Cardiac septum (tissue), 1 donor: Measurements from ENCODE around the gene ACTR6. TPM values are rescaled to one million over a fixed set of nuclear protein-coding genes. Genes with fewer than 3 reads are reported as not detected.
"Not testable (repeated sequence)": the region's sequence is repeated elsewhere in the genome, so short reads cannot be mapped to it uniquely, and the experiment has no call there.

ENCODE experiments used
- DNase-seq: peaks from one replicate; pipeline ENCODE4 v3.0.0-alpha.2; 2020; ENCODE audit warnings: low spot score
- intact Hi-C: fragments of 100-400 bp; cut with DNase I; formaldehyde crosslinking; loops from one replicate; pipeline ENCODE4 v1.14.0; 2022
- total RNA-seq: library from RNA; stranded (reverse); fragmentation: NEBNext Ultra II Directional; extraction: Animal tissue kit (Norgen Biotek cat#: 25700); gene quantifications from one replicate; pipeline ENCODE4 v1.2.1, GENCODE V29; 2021
- donor health status: DM: no; HTN: no; CAD: no.

The ACTR6 gene
- total RNA-seq, 1 donor from 2014 or later, result 18.6 TPM

- no peak for DNase-seq
- intact Hi-C loops, result no loop called here
Observed at GRCh38 chr12:100213016-100213891, 12.6 kb downstream of the ACTR6 start.

DNA sequence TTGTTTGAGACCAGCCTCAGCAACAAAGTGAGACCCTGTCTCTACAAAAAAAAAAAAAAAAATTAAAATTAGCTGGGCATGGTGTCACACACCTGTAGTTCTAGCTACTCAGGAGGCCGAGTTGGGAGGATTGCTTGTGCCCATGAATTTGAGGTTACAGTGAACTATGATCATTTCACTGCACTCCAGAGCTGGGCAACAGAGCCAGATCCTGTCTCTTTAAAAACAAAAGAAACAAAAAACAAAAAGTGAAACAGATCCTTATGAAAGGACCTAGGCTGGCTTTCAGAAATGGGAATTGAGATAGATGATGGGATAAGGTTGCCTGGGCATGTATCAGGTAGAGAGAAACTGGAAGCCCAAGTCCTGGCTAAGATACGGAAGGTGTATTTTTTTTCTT is 13.9 kb downstream of the ACTR6 start:
- DNase-seq, result no peak
- intact Hi-C loops, result no loop called here

DNA sequence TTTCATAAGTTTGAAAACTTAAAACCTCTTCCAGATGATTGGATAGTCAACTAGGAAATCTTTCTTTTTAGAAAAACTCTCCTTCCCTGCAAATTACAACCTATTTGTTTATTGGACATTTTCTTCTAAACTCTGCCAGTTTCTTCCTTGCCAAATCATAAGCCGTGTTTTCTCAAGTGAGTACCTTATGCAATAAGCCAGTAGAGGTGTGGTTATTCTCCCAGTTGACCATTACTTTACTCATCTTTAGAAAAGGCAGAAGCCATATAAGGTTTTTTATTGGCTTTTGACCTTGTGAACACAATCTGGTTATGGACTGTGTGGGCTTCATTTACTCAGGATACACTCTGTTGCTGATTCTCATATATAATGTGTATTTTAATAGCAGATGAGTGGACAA is 14.6 kb downstream of the ACTR6 start:
- intact Hi-C loops, result no loop called here
- no peak for DNase-seq

- intact Hi-C loops, result no loop called here
- no peak for DNase-seq
Observed at GRCh38 chr12:100216337-100216736, 15.7 kb downstream of the ACTR6 start.

DNA sequence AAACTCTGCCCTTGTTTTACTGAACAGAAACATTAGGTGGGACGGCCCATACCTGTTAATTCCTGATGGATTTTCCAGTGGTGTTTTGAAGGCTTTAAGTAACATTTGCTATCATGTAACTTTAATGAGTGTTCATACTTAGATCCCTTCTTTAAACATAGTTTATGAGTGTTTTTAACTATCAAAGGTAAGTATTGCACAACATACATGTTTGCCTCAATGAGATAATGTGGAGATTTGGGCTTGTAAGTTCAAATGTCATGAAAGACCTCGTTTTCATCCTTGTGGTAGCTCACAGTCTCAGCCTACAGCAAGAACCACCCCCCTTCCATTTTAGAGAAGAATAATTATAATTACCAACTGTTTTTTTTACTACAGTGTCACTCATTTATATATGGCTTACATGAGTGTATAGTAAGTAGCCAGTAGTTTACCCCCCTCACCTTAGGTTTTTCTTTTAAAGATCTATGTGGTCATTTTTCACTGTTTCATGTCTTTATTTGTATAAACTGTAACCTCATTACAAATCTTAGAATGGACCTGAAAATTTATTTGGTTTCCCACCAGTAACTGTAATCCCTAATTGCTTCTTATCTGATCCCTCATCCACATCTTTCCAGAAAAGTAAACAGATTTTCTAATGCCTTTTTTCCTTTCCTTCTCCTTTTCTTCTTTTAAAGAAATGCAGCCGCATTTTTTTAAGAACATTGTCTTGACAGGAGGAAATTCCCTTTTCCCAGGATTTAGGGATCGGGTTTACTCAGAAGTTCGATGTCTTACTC is 18.9 kb downstream of the ACTR6 start:
- intact Hi-C loops, result no loop called here
- DNase-seq, result no peak

GRCh38 chr12:100221523-100221922 is 20.9 kb downstream of the ACTR6 start:
- DNase-seq, result no peak
- intact Hi-C loops, result no loop called here

DNA sequence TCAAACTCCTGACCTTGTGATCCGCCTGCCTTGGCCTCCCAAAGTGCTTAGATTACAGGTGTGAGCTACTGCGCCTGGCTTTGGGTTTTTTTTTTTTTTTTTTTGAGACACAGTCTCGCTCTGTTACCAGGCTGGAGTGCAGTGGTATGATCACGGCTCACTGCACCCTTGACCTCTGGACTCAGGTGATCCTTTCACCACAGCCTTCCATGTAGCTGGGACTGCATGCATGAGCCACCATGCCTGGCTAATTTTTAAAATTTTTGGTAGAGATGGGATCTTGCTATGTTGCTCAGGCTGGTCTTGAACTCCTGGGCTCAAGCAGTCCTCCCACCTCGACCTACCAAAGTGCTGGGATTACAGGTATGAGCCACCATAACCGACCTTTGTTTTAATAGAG is 21.6 kb downstream of the ACTR6 start:
- intact Hi-C loops, DNase-seq: not testable (repeated sequence)

DNA sequence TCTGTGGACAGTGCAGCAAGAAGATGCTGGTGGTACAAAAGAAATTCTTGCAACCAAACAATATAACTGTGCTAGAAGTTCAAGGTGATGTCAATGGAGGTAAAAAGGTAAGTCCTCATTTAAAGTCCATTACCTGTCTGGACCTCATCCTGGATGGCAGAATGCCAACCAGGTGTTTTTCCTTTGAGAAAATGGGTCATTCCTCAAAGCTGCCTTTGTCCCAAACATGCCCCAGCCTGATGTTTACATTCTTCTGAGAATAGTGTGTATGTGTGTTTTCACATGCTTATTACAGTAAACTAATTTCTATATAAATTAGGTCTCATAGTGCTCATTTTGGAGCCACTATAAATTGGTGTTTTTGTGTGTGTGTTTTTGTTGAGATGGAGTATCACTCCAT is 24.9 kb downstream of the ACTR6 start:
- intact Hi-C loops, result no loop called here
- no peak for DNase-seq

DNA sequence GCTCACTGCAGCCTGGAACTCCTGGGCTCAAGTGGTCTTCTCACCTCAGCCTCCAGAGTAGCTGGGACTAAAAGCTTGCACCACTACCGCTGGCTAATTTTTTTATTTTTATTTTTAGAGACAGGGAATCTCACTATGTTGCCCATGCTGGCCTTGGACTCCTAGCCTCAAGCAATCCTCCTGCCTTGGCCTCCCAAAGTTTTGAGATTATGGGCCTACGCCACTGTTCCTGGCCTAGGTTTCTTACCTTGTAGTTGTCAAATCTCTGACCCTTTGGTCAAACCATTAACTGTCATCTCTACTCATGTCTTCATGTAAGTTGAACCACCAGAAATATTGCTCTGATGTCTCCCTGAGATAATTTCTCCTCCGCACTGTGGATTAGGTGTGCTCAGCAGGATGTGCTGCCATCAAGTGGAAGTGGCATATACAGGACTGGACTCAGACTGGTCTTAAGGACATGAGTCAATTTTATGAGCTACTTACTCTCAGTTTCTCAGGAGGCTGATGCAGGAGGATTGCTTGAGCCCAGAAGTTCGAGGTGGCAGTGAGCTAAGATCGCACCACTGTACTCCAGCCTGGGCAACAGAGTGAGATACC is 28.5 kb downstream of the ACTR6 start:
- DNase-seq, result no peak
- intact Hi-C loops, result no loop called here

DNA sequence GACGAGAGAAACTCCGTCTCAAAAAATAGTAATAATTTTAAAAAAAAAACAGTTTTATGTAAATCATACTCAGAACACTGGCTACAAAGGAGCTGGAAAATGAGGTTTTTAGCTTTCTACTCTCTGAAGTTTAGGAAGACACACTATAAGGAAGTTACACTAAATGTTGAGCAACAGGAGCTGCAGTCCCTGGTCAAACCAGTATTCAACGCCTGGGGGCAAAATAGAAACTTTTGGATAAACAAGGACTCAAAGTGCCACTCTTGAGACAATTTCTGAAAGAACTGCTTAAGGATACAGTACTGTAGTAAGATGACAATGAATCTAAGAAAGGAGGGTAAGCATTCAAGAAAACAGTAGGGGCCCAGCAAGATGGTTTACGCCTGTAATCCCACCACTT is 29.3 kb downstream of the ACTR6 start:
- intact Hi-C loops, result loop anchor here (5.0 kb wide), 1 partner anchor 327 kb away; no protein-coding TSS in a partner anchor
- no peak for DNase-seq

DNA sequence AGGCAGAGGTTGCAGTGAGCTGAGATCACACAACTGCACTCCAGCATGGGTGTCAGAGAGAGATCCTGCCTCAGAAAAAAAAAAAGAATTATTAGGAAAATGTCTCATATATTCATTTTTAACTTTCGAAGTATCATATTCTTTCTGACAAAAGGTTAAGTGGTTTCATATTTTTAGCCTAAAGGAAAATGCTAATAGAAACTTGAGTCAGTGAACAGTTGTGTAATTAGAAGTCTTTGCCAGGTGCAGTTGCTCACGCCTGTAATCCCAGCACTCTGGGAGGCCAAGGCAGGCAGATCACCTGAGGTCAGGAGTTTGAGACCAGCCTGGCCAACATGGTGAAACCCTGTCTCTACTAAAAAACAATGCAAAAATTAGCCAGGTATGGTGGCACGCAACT is 31.3 kb downstream of the ACTR6 start:
- intact Hi-C loops, result loop anchor here (5.0 kb wide), 1 partner anchor 325 kb away; no protein-coding TSS in a partner anchor
- not testable (repeated sequence) for DNase-seq

DNA sequence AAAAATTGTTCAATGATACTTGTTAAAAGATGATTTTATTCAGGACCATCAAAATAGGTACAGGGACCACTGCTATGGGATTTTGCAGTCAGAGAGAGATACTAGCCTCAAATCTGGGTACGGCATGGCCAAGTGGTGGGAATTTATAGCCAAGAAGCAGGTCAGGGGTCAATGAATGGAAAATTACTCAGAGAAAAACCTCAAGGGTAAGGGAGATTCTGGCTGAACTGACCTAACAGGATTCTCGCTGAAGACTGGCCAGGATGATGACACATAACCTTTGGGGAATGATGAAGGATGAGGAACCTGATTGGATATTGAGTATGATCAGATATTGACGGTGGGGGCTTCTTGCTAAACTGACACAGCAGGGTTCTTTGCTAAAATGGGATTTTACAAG is 33.6 kb downstream of the ACTR6 start:
- DNase-seq, result no peak
- intact Hi-C loops, result loop anchor here (5.0 kb wide), 1 partner anchor 323 kb away; no protein-coding TSS in a partner anchor

DNA sequence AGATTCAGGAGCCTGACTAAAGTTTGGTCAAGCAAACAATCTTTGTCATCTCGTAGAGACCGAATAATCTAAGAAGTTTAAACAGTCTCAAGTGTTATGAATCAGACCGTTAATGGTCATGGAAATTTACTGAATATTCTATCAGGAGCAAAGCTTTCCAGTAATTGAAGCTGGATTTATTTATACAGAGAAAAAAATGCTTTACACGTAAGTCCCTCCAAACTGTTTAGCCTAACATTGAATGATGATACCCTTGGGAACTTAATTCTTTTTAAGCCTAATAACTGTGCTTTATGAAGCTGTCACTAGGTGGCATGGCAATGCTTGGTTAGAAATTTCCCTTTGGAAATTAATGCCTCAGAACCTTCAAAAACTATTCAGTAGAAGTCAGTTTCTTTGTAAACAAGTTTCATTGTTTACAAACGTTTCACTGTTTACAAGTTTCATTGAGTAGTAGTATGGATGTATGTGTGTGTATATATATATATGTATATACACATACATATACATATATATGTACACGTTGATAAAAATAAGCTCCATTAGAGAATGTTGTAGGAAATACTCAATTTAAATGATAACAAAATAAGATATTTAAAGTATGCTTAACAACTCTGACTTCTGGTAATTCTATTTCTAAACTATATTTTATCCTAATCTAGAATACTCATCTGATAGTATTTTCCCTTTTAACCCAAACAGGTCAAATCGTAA is 34.1 kb downstream of the ACTR6 start:
- DNase-seq, result no peak
- intact Hi-C loops, result loop anchor here (5.0 kb wide), 1 partner anchor 323 kb away; no protein-coding TSS in a partner anchor

- intact Hi-C loops, result no loop called here
- DNase-seq, result no peak
Observed at GRCh38 chr12:100238801-100239200, 38.2 kb downstream of the ACTR6 start.

GRCh38 chr12:100239589-100239988 is 39.0 kb downstream of the ACTR6 start:
- no peak for DNase-seq
- intact Hi-C loops, result no loop called here

DNA sequence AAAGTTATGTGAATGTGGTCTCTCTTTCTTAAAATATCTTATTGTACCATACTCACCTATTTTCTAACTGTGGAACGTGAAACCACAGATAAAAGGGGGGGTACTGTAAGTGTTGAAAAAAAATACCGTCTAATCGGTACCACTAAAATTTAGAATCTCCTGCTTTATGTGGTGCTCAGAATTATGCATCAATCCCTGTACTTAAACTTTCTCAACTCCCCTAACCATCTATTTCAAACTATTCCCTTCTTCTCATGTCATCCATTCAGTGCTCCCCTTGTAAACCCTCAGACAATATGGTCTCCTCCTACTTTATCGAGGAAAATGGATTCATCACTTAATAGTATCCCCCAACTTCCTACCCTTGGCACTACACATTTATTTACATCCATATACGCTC is 42.5 kb downstream of the ACTR6 start:
- intact Hi-C loops, result no loop called here
- DNase-seq, result no peak

GRCh38 chr12:100247765-100248164 is 47.1 kb downstream of the ACTR6 start:
- no peak for DNase-seq
- intact Hi-C loops, result no loop called here

DNA sequence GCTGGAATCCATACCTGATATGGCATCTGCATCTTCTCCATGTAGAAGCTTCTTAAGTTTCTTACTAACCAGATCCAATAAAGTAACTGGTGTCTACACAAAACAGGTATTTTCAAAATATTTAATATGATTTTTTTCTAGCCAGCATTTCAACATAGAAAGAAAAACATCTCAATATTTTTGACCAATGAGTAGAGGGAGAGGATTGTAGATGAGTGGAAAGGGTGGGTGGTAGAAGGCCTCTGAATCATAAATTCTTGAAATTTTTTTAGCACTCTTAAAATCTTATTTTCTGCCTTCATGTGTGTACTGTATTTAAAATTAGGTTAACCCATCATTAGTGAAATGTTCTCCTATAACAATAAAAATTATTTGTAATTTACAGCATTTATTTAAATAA is 48.3 kb downstream of the ACTR6 start:
- DNase-seq, result no peak
- intact Hi-C loops, result no loop called here

GRCh38 chr12:100249941-100250340 is 49.3 kb downstream of the ACTR6 start:
- intact Hi-C loops, result no loop called here
- DNase-seq, result no peak

DNA sequence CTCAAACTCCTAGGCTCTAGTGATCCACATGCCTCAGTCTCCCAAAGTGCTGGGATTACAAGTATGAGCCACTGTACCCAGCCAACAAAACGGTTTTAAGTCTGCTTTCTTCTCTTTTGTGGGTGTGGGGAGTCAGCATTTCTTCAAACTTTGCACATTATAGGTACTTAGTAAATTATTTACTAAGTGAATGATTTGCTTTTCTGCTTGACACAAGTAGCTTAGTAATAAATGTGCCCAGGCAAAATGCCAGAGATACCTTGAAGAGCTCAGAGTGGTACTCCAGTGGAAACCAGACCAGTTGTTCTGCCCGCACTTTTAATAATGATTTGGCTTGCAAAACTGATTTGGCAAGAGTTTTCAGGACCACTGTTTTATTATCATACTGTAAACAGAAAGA is 51.3 kb downstream of the ACTR6 start:
- intact Hi-C loops, result no loop called here
- no peak for DNase-seq
